MM.1S (cell line): ENCODE results near the gene AP3D1.

Experiments used
- DNase-seq: peaks from one replicate; pipeline ENCODE4 v3.0.0-alpha.2; 2015
- H2AFZ ChIP-seq: fragments of 300-600 bp; sonication (generic); 2 replicates; pipeline ENCODE4 v1.6.0; 2016; ENCODE audit warnings: antibody characterized with exemption, low read length
- H3F3A ChIP-seq: fragments of 300-600 bp; sonication (generic); 2 replicates; pipeline ENCODE4 v1.6.1; 2016; ENCODE audit warnings: mild to moderate bottlenecking, antibody characterized with exemption, low read length, moderate library complexity, mixed read lengths; ENCODE audit not compliant: insufficient read depth
- H3K27ac ChIP-seq: fragments of 300-600 bp; sonication (generic); 2 replicates; pipeline ENCODE4 v1.5.1; 2016; ENCODE audit warnings: mild to moderate bottlenecking, low read length
- H3K27me3 ChIP-seq: fragments of 300-600 bp; sonication (generic); replicated peaks from 2 replicates; pipeline ENCODE4 v1.6.0; 2016; ENCODE audit warnings: low read length; ENCODE audit not compliant: insufficient read depth
- H3K36me3 ChIP-seq: fragments of 300-600 bp; sonication (generic); replicated peaks from 2 replicates; pipeline ENCODE4 v1.6.1; 2016; ENCODE audit warnings: mild to moderate bottlenecking, low read length, mixed read lengths; ENCODE audit not compliant: insufficient read depth
- H3K4me1 ChIP-seq: fragments of 300-600 bp; sonication (generic); 2 replicates; pipeline ENCODE4 v1.6.1; 2016; ENCODE audit warnings: low read length, mixed read lengths
- H3K4me2 ChIP-seq: fragments of 300-600 bp; sonication (generic); 2 replicates; pipeline ENCODE4 v1.6.0; 2016; ENCODE audit warnings: low read depth, low read length
- H3K4me3 ChIP-seq: fragments of 300-600 bp; sonication (generic); 2 replicates; pipeline ENCODE4 v1.5.1; 2016; ENCODE audit warnings: low read length, mixed read lengths
- H3K79me2 ChIP-seq: fragments of 300-600 bp; sonication (generic); 2 replicates; pipeline ENCODE4 v1.6.1; 2016; ENCODE audit warnings: mixed run types, low read length, mixed read lengths
- H3K9ac ChIP-seq: fragments of 300-600 bp; sonication (generic); 2 replicates; pipeline ENCODE4 v1.6.1; 2016; ENCODE audit warnings: low read length, mixed read lengths
- H3K9me2 ChIP-seq: fragments of 300-600 bp; sonication (generic); replicated peaks from 2 replicates; pipeline ENCODE4 v1.6.1; 2016; ENCODE audit warnings: mild to moderate bottlenecking, low read length, mixed read lengths; ENCODE audit not compliant: insufficient read depth
- H3K9me3 ChIP-seq: fragments of 300-600 bp; sonication (generic); replicated peaks from 2 replicates; pipeline ENCODE4 v1.6.1; 2016; ENCODE audit warnings: mild to moderate bottlenecking, low read length, mixed read lengths; ENCODE audit not compliant: insufficient read depth
- H4K20me1 ChIP-seq: fragments of 300-600 bp; sonication (generic); 2 replicates; pipeline ENCODE4 v1.6.1; 2016; ENCODE audit warnings: mild to moderate bottlenecking, low read length, moderate library complexity, mixed read lengths; ENCODE audit not compliant: insufficient read depth
- CTCF ChIP-seq: fragments of 300-600 bp; sonication (generic); IDR thresholded peaks from 2 replicates; pipeline ENCODE4 v1.5.1; 2016; ENCODE audit warnings: antibody characterized with exemption, low read length, mixed read lengths
- EZH2 ChIP-seq: fragments of 300-600 bp; sonication (generic); optimal IDR thresholded peaks from 2 replicates; pipeline ENCODE3; 2017; ENCODE audit warnings: low read depth, mild to moderate bottlenecking, antibody characterized with exemption, low read length, mixed read lengths
- EZH2phosphoT487 ChIP-seq: fragments of 300-600 bp; sonication (generic); IDR thresholded peaks from 2 replicates; pipeline ENCODE4 v1.6.1; 2018; ENCODE audit warnings: antibody characterized with exemption, low read length

AP3D1 gene

DNA sequence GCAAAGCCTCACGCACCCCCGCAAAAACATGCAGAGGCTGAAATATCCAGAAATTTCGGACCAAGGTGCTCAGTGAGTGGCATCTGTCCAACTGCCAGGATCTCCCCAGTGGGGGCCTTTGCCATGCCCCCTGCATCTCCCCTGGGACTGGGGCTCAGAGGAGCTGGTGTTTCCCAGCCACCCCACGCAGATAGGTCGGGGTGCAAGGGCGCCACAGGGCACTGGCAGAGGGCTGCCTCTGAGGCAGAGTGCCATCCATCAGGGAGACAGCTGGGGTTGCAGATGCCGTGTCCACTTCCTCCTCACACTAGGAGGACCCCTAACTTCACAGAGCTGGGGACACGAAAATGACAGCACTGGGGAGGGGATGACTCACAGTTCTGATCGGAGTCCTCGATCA, 28.4 kb downstream of the AP3D1 start:
- Histone ChIP-seq H3K4me2 (no peak overlapping the region), H4K20me1 (no peaks in the 10 kb centered on the region), H3F3A (no peaks in the 10 kb centered on the region), H3K9ac (no peak overlapping the region), H3K9me3 (no peaks in the 10 kb centered on the region), H2AFZ (no peak overlapping the region), H3K27me3 (no peaks in the 10 kb centered on the region), H3K4me1 (no peaks in the 10 kb centered on the region), H3K4me3 (no peak overlapping the region), H3K27ac (no peak overlapping the region), H3K9me2 (no peaks in the 10 kb centered on the region), H3K79me2 (peaks cover 36% of the 10 kb centered on the region; the same call in 1 of the 2 replicates), H3K36me3 (peaks cover 16% of the 10 kb centered on the region; the same call in 1 of the 2 replicates)
- no peak for DNase-seq
- TF ChIP-seq EZH2phosphoT487, result no peak
- no peak for TF ChIP-seq CTCF
- no peak for TF ChIP-seq EZH2

DNA sequence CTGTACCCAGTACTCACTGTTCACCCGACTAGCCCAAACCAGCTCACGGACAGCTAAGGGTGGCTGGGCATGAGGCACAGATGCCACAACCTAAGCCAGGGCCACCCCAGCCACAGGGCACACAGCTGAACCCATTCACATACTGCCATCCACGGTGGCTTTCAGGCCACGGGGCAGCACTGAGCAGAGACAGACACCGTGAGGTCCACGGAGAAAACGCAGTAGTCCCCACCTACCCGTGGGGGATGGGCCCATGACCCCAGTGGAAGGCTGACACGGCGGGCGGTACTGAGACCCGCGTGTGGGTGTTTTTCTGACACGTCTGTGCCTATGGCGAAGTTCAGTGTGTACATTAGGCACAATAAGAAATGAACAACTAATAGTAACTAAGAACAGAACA, 29.1 kb downstream of the AP3D1 start:
- Histone ChIP-seq H2AFZ (no peak overlapping the region), H3K9ac (no peak overlapping the region), H4K20me1 (no peaks in the 10 kb centered on the region), H3K4me1 (no peaks in the 10 kb centered on the region), H3K9me3 (no peaks in the 10 kb centered on the region), H3K4me3 (no peak overlapping the region), H3F3A (no peaks in the 10 kb centered on the region), H3K27ac (no peak overlapping the region), H3K27me3 (no peaks in the 10 kb centered on the region), H3K9me2 (no peaks in the 10 kb centered on the region), H3K79me2 (peaks cover 31% of the 10 kb centered on the region; the same call in 1 of the 2 replicates), H3K4me2 (no peak overlapping the region), H3K36me3 (peaks cover 20% of the 10 kb centered on the region; the same call in 1 of the 2 replicates)
- TF ChIP-seq EZH2phosphoT487 (no peak), CTCF (no peak), EZH2 (no peak)
- DNase-seq, result no peak

DNA sequence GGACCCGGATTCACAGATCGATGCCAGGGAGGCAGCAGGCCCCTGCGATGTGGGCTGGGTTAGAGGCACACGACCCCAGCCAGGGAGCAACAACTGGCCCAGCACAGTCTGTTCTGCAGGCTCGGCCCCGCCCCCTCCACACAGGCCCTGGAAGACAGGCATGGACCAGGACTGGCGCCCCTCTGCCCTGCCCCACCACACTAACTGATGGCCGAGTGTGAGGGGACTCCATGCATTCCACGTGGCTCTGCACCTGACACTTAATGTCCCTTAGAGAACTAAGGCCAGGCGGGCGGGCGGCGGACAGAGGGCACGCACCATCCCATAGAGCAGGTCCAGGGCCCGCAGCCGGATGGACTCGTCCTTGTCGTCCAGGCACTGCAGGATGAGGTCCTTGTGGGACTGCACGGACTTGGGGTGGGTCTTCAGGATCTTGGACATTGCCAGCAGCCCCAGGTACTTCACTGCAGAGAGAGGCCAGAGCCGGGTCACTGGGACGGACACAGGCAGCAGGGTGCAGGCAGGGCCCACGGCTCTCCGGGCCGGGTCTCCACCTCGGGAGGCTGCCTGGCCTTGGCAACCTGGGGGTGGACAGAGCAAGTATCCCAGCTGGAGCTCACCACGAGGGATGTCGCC, 29.8 kb downstream of the AP3D1 start:
- Histone ChIP-seq H3K9me2 (no peaks in the 10 kb centered on the region), H3K79me2 (peaks cover 31% of the 10 kb centered on the region; the same call in 1 of the 2 replicates), H3K9me3 (no peaks in the 10 kb centered on the region), H4K20me1 (no peaks in the 10 kb centered on the region), H3K9ac (no peak overlapping the region), H3K27me3 (no peaks in the 10 kb centered on the region), H3K27ac (no peak overlapping the region), H3K4me2 (no peak overlapping the region), H3K4me1 (no peaks in the 10 kb centered on the region), H2AFZ (no peak overlapping the region), H3K4me3 (no peak overlapping the region), H3F3A (no peaks in the 10 kb centered on the region), H3K36me3 (peaks cover 25% of the 10 kb centered on the region)
- TF ChIP-seq EZH2, result no peak
- TF ChIP-seq CTCF, result no peak
- TF ChIP-seq EZH2phosphoT487, result no peak
- DNase-seq, result no peak
